OCI-LY3 (cell line): ENCODE data around the gene HIPK2.

ENCODE experiments used
- H2AFZ ChIP-seq: fragments of 200-600, 300-600 bp; shearing (Covaris generic); 2 replicates; pipeline ENCODE4 v1.6.0; 2014; ENCODE audit warnings: antibody characterized with exemption, low read depth, low read length
- H3K27ac ChIP-seq: fragments of 200-600, 300-600 bp; sonication (generic); 2 replicates; pipeline ENCODE4 v1.5.1; 2014; ENCODE audit warnings: mild to moderate bottlenecking, low read length, moderate library complexity, mixed read lengths
- H3K27me3 ChIP-seq: fragments of 200-600, 300-600 bp; sonication (generic); 2 replicates; pipeline ENCODE4 v1.6.1; 2014; ENCODE audit warnings: low read depth, low read length, mixed read lengths
- H3K36me3 ChIP-seq: fragments of 200-600, 300-600 bp; sonication (generic); replicated peaks from 2 replicates; pipeline ENCODE3; 2014; ENCODE audit warnings: low read depth, low read length, mixed read lengths
- H3K4me1 ChIP-seq: fragments of 300-600, 200-600 bp; sonication (generic); 2 replicates; pipeline ENCODE4 v1.6.1; 2014; ENCODE audit warnings: low read length, mixed read lengths
- H3K4me2 ChIP-seq: fragments of 200-600, 300-600 bp; sonication (generic); 2 replicates; pipeline ENCODE4 v1.6.1; 2014; ENCODE audit warnings: low read length, mixed read lengths
- H3K4me3 ChIP-seq: fragments of 300-600, 200-600 bp; sonication (generic); 2 replicates; pipeline ENCODE4 v1.5.1; 2014; ENCODE audit warnings: antibody characterized with exemption, mild to moderate bottlenecking, low read length, moderate library complexity
- H3K79me2 ChIP-seq: fragments of 300-600, 200-600 bp; shearing (Covaris generic); 2 replicates; pipeline ENCODE4 v1.6.1; 2014; ENCODE audit warnings: mild to moderate bottlenecking, low read length, mixed read lengths
- H3K9ac ChIP-seq: fragments of 300-600, 200-600 bp; shearing (Covaris generic); 2 replicates; pipeline ENCODE4 v1.6.0; 2014; ENCODE audit warnings: mild to moderate bottlenecking, low read length, moderate library complexity
- H3K9me3 ChIP-seq: fragments of 200-600, 300-600 bp; shearing (Covaris generic); 2 replicates; pipeline ENCODE4 v1.6.1; 2014; ENCODE audit warnings: low read length, mixed read lengths; ENCODE audit not compliant: insufficient read depth
- H4K20me1 ChIP-seq: fragments of 200-600, 300-600 bp; sonication (generic); 2 replicates; pipeline ENCODE4 v1.6.1; 2016; ENCODE audit warnings: low read length, mixed read lengths; ENCODE audit not compliant: insufficient read depth
- CTCF ChIP-seq: fragments of 200-600, 300-600 bp; sonication (generic); IDR thresholded peaks from 2 replicates; pipeline ENCODE4 v1.5.1; 2014; ENCODE audit warnings: antibody characterized with exemption, low read length, low read depth
- EZH2phosphoT487 ChIP-seq: fragments of 200-600 bp; shearing (Covaris generic); IDR thresholded peaks from 2 replicates; pipeline ENCODE4 v1.6.1; 2018; ENCODE audit warnings: antibody characterized with exemption, mixed run types, low read depth

The HIPK2 gene

GRCh38 chr7:139721821-139722220, 56.0 kb downstream of the HIPK2 start:
- no peak overlapping the region for H3K4me2 ChIP-seq
- no peak overlapping the region for H2AFZ ChIP-seq
- no peak overlapping the region for H3K9ac ChIP-seq
- peaks cover 27% of the 10 kb centered on the region for H3K27me3 ChIP-seq
- no peaks in the 10 kb centered on the region for H3K79me2 ChIP-seq
- H3K4me3 ChIP-seq, result no peak overlapping the region
- no peaks in the 10 kb centered on the region for H3K9me3 ChIP-seq
- no peaks in the 10 kb centered on the region for H3K4me1 ChIP-seq
- no peak for TF ChIP-seq CTCF
- no peak for TF ChIP-seq EZH2phosphoT487
- no peak overlapping the region for H3K27ac ChIP-seq
- H3K36me3 ChIP-seq, result no peaks in the 10 kb centered on the region
- no peaks in the 10 kb centered on the region for H4K20me1 ChIP-seq

- Histone ChIP-seq H3K79me2 (no peaks in the 10 kb centered on the region), H3K9me3 (no peaks in the 10 kb centered on the region), H3K4me1 (no peaks in the 10 kb centered on the region), H3K4me2 (no peak overlapping the region), H3K9ac (no peak overlapping the region), H3K27ac (no peak overlapping the region), H3K36me3 (no peaks in the 10 kb centered on the region), H3K27me3 (peaks cover 27% of the 10 kb centered on the region), H4K20me1 (no peaks in the 10 kb centered on the region), H3K4me3 (no peak overlapping the region), H2AFZ (no peak overlapping the region)
- TF ChIP-seq CTCF (no peak), EZH2phosphoT487 (no peak)
Observed at GRCh38 chr7:139721417-139721816, 56.4 kb downstream of the HIPK2 start.

GRCh38 chr7:139720705-139721231, 57.0 kb downstream of the HIPK2 start:
- Histone ChIP-seq H3K9ac (no peak overlapping the region), H3K4me3 (no peak overlapping the region), H4K20me1 (no peaks in the 10 kb centered on the region), H3K27ac (no peak overlapping the region), H3K27me3 (peaks cover 27% of the 10 kb centered on the region), H2AFZ (no peak overlapping the region), H3K9me3 (no peaks in the 10 kb centered on the region), H3K4me1 (no peaks in the 10 kb centered on the region), H3K4me2 (no peak overlapping the region), H3K36me3 (no peaks in the 10 kb centered on the region), H3K79me2 (no peaks in the 10 kb centered on the region)
- TF ChIP-seq EZH2phosphoT487 (no peak), CTCF (no peak)

GRCh38 chr7:139720186-139720585, 57.6 kb downstream of the HIPK2 start:
- Histone ChIP-seq H2AFZ (no peak overlapping the region), H3K4me1 (no peaks in the 10 kb centered on the region), H3K4me3 (no peak overlapping the region), H3K79me2 (no peaks in the 10 kb centered on the region), H3K9ac (no peak overlapping the region), H4K20me1 (no peaks in the 10 kb centered on the region), H3K4me2 (no peak overlapping the region), H3K9me3 (no peaks in the 10 kb centered on the region), H3K27me3 (peaks cover 27% of the 10 kb centered on the region), H3K36me3 (no peaks in the 10 kb centered on the region), H3K27ac (no peak overlapping the region)
- no peak for TF ChIP-seq EZH2phosphoT487
- TF ChIP-seq CTCF, result no peak
